ENCODE results near the gene HLA-DPB1. TPM values are rescaled to one million over a fixed set of nuclear protein-coding genes. Genes with fewer than 3 reads are reported as not detected.

HLA-DPB1 gene
- total and polyA plus RNA-seq, 2 of the 4 experiments (the other 2 are of a cell fraction): 7.7 to 10.7 TPM

- DNase-seq (no peak), ATAC-seq (ENCODE audit: low read depth) (no peak)
- no peaks in the 10 kb centered on the region for H4K20me1 ChIP-seq (ENCODE audit: insufficient read depth, low read length)
- no peaks in the 10 kb centered on the region for H3K4me1 ChIP-seq (ENCODE audit: control insufficient read depth, insufficient read depth, low read length)
- dilution Hi-C loops (cut with HindIII; ENCODE audit: low sequenced_read_pairs, unreplicated experiment) (no loop called here), intact Hi-C loops (cut with micrococcal nuclease) (no loop called here), in situ Hi-C loops (cut with MboI; ENCODE audit: low sequenced_read_pairs) (no loop called here)
- no peak overlapping the region for H4K8ac ChIP-seq (ENCODE audit: low read depth in 2 of 2, low read length in 2 of 2)
- no peaks in the 10 kb centered on the region for H3K79me1 ChIP-seq (ENCODE audit: low read depth in 1 of 2, low read length in 2 of 2)
- no peak overlapping the region for H3K4me2 ChIP-seq (ENCODE audit: low read depth, low read length)
- no peak overlapping the region for H4K91ac ChIP-seq (ENCODE audit: insufficient read depth, low read depth, low read length)
- H2BK15ac ChIP-seq (ENCODE audit: low read depth, low read length): no peak overlapping the region
- no peak overlapping the region for H2AFZ ChIP-seq (replicated peaks; ENCODE audit: low read length, poor library complexity)
- H2AK5ac ChIP-seq (ENCODE audit: low read depth, low read length): no peak overlapping the region
- no peak overlapping the region for H3K4ac ChIP-seq (ENCODE audit: low read depth, low read length)
- no peaks in the 10 kb centered on the region for H3K9me1 ChIP-seq (ENCODE audit: insufficient read depth, low read length)
- BruUV-seq (replicated peaks): no TSS peak
- H3K56ac ChIP-seq (ENCODE audit: extremely low read depth, insufficient read depth, low read length): no peak overlapping the region
- no peak overlapping the region for H3K18ac ChIP-seq (ENCODE audit: low read depth, low read length)
- H2AK9ac ChIP-seq (replicated peaks; ENCODE audit: low read depth, low read length, poor library complexity): peak overlapping the region; percentile 55
- H2BK5ac ChIP-seq (ENCODE audit: low read depth, low read length, poor library complexity, severe bottlenecking): no peak overlapping the region
- POLR2A ChIA-PET (ENCODE audit: unreplicated experiment): no interaction called here
- no peak overlapping the region for H4K5ac ChIP-seq (ENCODE audit: low read depth, low read length)
- H3K23ac ChIP-seq (ENCODE audit: low read depth, low read length): no peak overlapping the region
- no peak overlapping the region for H3K27ac ChIP-seq (ENCODE audit: insufficient read depth, low read length)
- WGBS, 2 experiments (ENCODE audit: extremely low coverage in 2 of 2, insufficient read length in 1 of 2): no CpG with 5 or more reads among the region's 2 CpGs
- CTCF ChIA-PET: no interaction called here
- no peaks in the 10 kb centered on the region for H3K36me3 ChIP-seq (ENCODE audit: control insufficient read depth, insufficient read depth, low read length)
- no peak overlapping the region for H2BK120ac ChIP-seq (ENCODE audit: low read depth, low read length)
- TF ChIP-seq RAD21 (IDR thresholded peaks at IDR 0.05; ENCODE audit: low read length) (no peak), RCOR1 (IDR thresholded peaks at IDR 0.05; ENCODE audit: insufficient replicate concordance, low read length) (no peak), CHD1 (IDR thresholded peaks at IDR 0.05; ENCODE audit: low read depth, low read length) (no peak), USF2 (IDR thresholded peaks at IDR 0.05; ENCODE audit: low read depth, low read length) (no peak), BHLHE40 (IDR thresholded peaks at IDR 0.05; ENCODE audit: low read depth, low read length) (no peak), SMC3 (IDR thresholded peaks at IDR 0.05; ENCODE audit: low read depth, low read length) (no peak), CEBPB (IDR thresholded peaks at IDR 0.05; ENCODE audit: low read depth, low read length) (no peak), MAZ (IDR thresholded peaks at IDR 0.05; ENCODE audit: borderline replicate concordance, low read depth, low read length) (no peak), RFX5 (IDR thresholded peaks at IDR 0.05; ENCODE audit: low read depth, low read length) (no peak), POLR2A (IDR thresholded peaks at IDR 0.05; ENCODE audit: low read depth, low read length) (no peak), FOS (IDR thresholded peaks at IDR 0.05; ENCODE audit: low read depth, low read length) (no peak), CTCF (conservative IDR thresholded peaks at IDR 0.05; ENCODE audit: low read depth, low read length) (no peak), MXI1 (IDR thresholded peaks at IDR 0.05; ENCODE audit: borderline replicate concordance, low read depth, low read length) (no peak), NFE2L2 (IDR thresholded peaks at IDR 0.05; ENCODE audit: low read depth, low read length) (no peak), MAFK (IDR thresholded peaks at IDR 0.05; ENCODE audit: low read depth, low read length) (no peak), ELK1 (IDR thresholded peaks at IDR 0.05; ENCODE audit: borderline replicate concordance, low read depth, low read length) (no peak)
- H3K14ac ChIP-seq (replicated peaks; ENCODE audit: low read depth, low read length): no peak overlapping the region
- H3K27me3 ChIP-seq (ENCODE audit: control insufficient read depth, insufficient read depth, low read length): peaks cover 21% of the 10 kb centered on the region
- H3K9ac ChIP-seq (ENCODE audit: low read depth, low read length): no peak overlapping the region
- H2BK20ac ChIP-seq (ENCODE audit: low read depth, low read length): no peak overlapping the region
- no peaks in the 10 kb centered on the region for H3K9me3 ChIP-seq (ENCODE audit: control insufficient read depth, insufficient read depth, low read length)
- no peak overlapping the region for H3K4me3 ChIP-seq (ENCODE audit: insufficient read depth, low read depth, low read length)
These were observed 32.5 kb downstream of the HLA-DPB1 start for GRCh38 chr6:33108307-33108706.

Measured in IMR-90 (cell line).